ENCODE data around the gene SYNM.

SYNM gene

GRCh38 chr15:99127773-99128172 lies 22.9 kb downstream of the SYNM start:
- ChIA-PET CTCF (interaction anchor here (1.5 to 2.1 kb wide), 2 partner anchors 22 to 700 kb away, joined by 3 to 7 read pairs; partner anchors contain the start of gene SYNM), POLR2A (no interaction called here)
- DNase-seq (ENCODE audit: extremely low spot score): no peak
- TF ChIP-seq, protein P1, sequence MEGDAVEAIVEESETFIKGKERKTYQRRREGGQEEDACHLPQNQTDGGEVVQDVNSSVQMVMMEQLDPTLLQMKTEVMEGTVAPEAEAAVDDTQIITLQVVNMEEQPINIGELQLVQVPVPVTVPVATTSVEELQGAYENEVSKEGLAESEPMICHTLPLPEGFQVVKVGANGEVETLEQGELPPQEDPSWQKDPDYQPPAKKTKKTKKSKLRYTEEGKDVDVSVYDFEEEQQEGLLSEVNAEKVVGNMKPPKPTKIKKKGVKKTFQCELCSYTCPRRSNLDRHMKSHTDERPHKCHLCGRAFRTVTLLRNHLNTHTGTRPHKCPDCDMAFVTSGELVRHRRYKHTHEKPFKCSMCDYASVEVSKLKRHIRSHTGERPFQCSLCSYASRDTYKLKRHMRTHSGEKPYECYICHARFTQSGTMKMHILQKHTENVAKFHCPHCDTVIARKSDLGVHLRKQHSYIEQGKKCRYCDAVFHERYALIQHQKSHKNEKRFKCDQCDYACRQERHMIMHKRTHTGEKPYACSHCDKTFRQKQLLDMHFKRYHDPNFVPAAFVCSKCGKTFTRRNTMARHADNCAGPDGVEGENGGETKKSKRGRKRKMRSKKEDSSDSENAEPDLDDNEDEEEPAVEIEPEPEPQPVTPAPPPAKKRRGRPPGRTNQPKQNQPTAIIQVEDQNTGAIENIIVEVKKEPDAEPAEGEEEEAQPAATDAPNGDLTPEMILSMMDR (IDR thresholded peaks at IDR 0.05; ENCODE audit: control extremely low read depth, extremely low read depth, low read depth, missing control alignments): no peak

DNA sequence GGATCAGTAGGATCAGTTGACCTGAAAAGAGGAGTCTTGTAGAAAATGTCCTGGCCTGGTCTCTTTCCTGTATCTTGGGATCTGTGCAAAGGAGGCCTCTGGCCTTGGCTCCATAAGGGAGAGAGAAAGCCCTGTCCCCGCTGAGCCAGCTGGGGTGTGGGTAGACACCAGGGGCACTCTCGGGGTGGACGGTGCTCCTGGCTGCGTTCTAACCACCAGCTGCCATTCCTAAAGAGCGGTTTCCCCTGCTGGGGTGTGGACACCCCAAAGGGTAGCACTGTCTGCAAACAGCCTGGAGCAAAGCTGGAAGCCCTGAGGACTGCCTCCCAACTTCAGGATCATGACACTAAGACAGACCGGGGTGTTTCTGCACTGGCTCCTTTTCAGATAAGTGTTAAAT lies 23.5 kb downstream of the SYNM start:
- no peak for DNase-seq (ENCODE audit: extremely low spot score)
- ChIA-PET POLR2A (no interaction called here), CTCF (interaction anchor here (1.5 to 2.1 kb wide), 2 partner anchors 23 to 701 kb away, joined by 3 to 7 read pairs; partner anchors contain the start of gene SYNM)
- TF ChIP-seq, protein P1 (IDR thresholded peaks at IDR 0.05; ENCODE audit: control extremely low read depth, extremely low read depth, low read depth, missing control alignments): no peak

DNA sequence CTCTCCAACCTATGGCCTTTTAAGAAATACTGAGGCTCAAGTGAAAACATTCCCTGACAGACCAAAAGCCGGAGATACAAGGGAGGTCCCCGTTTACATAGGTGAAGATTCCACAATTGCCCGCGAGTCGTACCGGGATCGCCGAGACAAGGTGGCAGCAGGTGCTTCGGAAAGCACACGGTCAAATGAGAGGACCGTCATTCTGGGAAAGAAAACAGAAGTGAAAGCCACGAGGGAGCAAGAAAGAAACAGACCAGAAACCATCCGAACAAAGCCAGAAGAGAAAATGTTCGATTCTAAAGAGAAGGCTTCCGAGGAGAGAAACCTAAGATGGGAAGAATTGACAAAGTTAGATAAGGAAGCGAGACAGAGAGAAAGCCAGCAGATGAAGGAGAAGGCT lies 24.8 kb downstream of the SYNM start:
- DNase-seq (ENCODE audit: extremely low spot score): no peak
- TF ChIP-seq, protein P1 (IDR thresholded peaks at IDR 0.05; ENCODE audit: control extremely low read depth, extremely low read depth, low read depth, missing control alignments): no peak
- ChIA-PET POLR2A (no interaction called here), CTCF (interaction anchor here (2.1 kb wide), 1 partner anchor 24 kb away, joined by 7 read pairs; the partner anchor contains the start of gene SYNM)

DNA sequence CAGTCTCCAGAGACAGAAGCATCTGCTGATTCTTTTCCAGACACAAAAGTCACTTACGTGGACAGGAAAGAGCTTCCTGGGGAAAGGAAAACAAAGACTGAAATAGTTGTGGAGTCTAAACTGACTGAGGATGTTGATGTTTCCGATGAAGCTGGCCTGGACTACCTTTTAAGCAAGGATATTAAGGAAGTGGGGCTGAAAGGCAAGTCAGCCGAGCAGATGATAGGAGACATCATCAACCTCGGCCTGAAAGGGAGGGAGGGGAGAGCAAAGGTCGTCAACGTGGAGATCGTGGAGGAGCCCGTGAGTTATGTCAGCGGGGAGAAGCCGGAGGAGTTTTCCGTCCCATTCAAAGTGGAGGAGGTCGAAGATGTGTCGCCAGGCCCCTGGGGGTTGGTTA lies 25.4 kb downstream of the SYNM start:
- CTCF ChIA-PET: no interaction called here
- POLR2A ChIA-PET: no interaction called here
- TF ChIP-seq, protein P1 (IDR thresholded peaks at IDR 0.05; ENCODE audit: control extremely low read depth, extremely low read depth, low read depth, missing control alignments): no peak
- no peak for DNase-seq (ENCODE audit: extremely low spot score)

DNA sequence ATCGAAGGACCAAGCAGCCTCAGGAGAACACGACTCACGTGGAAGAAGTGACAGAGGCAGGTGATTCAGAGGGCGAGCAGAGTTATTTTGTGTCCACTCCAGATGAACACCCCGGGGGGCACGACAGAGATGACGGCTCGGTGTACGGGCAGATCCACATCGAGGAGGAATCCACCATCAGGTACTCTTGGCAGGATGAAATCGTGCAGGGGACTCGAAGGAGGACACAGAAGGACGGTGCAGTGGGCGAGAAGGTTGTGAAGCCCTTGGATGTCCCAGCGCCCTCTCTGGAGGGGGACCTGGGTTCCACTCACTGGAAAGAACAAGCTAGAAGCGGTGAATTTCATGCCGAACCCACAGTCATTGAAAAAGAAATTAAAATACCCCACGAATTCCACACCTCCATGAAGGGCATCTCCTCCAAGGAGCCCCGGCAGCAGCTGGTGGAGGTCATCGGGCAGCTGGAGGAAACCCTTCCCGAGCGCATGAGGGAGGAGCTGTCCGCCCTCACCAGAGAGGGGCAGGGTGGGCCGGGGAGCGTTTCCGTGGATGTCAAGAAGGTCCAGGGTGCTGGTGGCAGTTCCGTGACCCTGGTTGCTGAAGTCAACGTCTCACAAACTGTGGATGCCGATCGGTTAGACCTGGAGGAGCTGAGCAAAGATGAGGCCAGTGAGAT lies 26.0 kb downstream of the SYNM start:
- no peak for DNase-seq (ENCODE audit: extremely low spot score)
- ChIA-PET CTCF (no interaction called here), POLR2A (no interaction called here)
- TF ChIP-seq, protein P1 (IDR thresholded peaks at IDR 0.05; ENCODE audit: control extremely low read depth, extremely low read depth, low read depth, missing control alignments): no peak

DNA sequence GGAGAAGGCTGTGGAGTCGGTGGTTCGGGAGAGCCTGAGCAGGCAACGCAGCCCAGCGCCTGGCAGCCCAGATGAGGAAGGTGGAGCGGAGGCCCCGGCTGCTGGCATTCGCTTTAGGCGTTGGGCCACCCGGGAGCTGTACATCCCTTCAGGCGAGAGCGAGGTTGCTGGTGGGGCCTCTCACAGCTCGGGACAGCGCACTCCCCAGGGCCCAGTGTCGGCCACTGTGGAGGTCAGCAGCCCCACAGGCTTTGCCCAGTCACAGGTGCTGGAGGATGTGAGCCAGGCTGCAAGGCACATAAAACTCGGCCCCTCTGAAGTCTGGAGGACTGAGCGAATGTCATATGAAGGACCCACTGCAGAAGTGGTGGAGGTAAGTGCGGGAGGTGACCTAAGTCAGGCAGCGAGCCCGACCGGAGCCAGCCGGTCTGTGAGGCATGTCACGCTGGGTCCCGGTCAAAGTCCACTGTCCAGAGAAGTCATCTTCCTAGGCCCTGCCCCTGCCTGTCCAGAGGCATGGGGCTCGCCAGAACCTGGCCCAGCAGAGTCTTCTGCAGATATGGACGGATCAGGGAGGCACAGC lies 26.7 kb downstream of the SYNM start:
- CTCF ChIA-PET: no interaction called here
- POLR2A ChIA-PET: no interaction called here
- TF ChIP-seq, protein P1 (IDR thresholded peaks at IDR 0.05; ENCODE audit: control extremely low read depth, extremely low read depth, low read depth, missing control alignments): no peak
- no peak for DNase-seq (ENCODE audit: extremely low spot score)
